GM03348 (cell line): Measurements from ENCODE around the gene TAB2.

Source experiments
- DNase-seq: peaks from one replicate; pipeline ENCODE4 v3.0.0; 2012; ENCODE audit warnings: low spot score

TAB2 gene

DNA sequence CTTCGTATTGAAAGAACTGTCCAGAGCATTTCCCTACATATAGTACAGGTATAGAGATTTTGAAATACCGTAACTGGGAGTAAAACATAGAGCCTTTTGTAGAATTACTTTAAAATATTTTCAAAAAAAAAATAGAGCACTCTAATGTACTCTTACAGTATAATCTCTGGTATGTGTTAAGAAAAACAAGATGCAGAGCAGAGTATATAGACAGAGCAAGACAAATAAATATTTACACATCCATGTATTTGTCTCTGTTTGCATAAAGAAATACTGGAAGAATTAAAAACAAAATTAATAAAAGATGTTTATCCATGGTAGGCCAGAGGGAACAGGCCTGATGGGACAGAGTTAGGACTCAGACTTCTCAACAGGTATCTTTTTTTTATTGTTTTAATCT lies 54.5 kb downstream of the TAB2 start:
- DNase-seq: no peak

GRCh38 chr6:149373511-149373910 lies 56.0 kb downstream of the TAB2 start:
- DNase-seq: no peak

GRCh38 chr6:149379977-149380376 lies 62.5 kb downstream of the TAB2 start:
- DNase-seq: no peak

DNA sequence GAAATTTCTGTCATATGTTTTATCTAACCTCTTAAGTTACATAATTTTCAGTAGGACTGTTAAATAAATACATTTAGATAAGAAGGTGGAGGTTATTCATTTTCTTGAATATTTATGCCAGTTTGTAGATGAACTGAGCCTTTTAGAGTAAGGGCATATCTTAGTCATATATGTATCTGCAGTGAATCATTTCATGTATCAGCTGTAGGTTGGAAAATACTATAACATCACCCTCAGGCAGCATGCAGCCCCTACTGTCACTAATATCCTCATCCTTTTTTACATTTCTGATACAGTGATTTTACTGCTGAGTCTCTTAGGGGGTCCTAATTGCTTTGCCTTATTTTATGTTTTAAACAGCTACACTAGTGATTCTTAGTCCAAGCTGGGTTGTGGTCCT lies 63.0 kb downstream of the TAB2 start:
- no peak for DNase-seq

DNA sequence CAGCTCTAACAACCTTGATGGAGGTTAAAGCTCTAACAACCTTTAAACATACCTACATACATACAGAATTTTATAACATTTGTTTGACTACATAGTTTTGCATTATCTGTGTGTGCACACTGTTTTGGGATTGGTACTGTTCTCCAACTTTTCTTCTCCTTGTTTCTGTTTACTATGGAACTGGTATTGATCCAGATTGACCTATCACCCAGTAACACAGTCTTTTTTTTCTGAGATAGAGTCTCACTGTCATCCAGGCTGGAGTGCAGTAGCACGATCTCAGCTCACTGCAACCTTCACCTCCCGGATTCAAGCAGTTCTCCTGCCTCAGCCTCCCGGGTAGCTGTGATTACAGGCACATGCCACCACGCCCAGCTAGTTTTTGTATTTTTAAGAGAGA lies 65.9 kb downstream of the TAB2 start:
- DNase-seq: no peak

DNA sequence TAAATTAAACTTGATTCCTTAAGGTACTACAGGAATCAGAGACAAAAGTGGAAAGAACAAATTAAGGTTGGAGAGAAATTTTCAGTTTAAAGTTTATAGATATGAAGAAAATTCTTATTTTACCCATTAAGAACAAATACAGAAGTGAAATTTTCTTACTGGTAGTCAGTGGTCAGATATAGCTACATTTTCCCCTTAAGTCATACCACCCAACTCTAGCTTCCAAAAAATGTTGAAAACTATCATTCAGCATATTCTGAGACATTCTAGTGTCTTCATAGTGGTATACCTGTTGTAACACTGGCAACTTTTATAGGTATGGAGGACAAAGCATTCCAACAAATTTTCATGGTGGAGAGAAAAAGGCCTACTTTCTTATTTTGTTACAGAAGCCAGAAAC lies 67.0 kb downstream of the TAB2 start:
- DNase-seq: no peak

DNA sequence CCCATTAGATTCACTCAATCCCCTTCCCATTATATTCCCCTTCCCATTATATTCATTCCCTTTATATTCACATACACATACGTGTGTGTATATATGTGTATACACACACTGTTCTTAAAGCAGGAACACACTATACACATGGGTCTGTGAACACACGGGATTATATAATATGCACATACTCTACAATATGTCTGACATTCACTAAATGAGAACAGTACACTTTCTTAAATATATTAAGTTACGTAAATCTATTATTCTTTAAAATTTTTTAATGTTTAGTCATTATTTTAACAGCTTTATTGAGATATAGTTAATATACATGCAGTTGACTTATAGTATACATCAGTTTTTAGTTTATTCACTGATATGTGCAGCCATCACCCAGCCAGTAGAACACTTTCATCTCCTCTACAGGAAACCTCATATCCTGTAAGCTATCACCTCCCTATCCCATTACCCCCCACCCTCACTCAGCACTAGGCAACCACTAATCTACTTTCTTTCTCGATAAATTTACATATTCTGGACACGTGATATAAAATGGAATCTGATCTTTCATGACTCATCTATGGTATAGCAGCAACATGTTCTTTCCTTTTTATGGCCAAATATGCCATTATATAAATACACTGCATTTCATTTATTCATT lies 68.6 kb downstream of the TAB2 start:
- DNase-seq: no peak

- no peak for DNase-seq
Observed at GRCh38 chr6:149387779-149388512, 70.4 kb downstream of the TAB2 start.

DNA sequence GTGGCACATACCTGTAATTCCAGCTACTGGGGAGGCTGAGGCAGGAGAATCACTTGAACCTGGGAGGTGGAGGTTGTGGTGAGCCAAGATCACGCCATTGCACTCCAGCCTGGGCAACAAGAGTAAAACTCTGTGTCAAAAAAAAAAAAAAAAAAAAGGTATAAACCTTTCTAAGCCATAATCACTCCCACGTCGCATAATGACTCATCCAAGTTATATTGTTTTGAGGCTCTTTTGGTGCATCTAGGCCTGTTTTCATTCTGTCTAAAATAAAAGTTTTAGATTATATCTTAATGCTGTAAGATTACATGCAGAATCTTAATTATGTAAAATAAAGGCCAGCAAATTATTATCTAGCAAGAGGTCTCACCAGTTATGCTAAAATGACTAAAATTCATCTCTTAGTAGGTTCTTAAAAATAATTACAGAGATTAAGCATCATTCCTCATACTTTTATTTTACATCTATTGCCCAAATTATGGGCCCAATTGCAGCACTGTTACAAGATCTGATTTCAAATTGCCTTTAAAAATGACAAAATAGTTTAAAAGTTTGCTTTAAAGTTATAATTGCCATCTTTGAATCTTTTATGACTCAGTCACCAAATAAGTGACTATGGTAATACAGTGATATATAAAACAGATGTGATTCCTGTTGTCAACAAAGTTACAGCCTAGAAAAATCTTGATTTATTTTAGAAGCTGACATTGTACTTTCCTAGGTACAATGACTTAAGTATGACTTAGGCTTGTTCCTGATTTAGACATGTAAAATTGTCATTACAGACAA lies 72.2 kb downstream of the TAB2 start:
- DNase-seq: peak; percentile 13

DNA sequence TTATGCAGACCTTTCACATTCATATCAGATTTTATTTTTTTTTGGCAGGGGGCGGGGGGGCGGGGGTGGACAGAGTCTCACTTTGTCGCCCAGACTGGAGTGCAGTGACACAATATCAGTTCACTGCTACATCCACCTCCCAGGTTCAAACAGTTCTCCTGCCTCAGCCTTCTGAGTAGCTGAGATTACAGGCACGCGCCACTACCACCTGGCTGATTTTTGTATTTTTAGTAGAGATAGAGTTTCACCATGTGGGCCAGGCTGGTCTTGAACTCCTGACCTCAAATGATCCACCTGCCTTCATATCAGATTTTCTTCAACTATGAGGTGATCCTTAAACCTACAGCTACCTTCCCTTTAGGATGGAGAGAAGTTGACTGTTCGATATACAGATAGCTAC lies 74.6 kb downstream of the TAB2 start:
- DNase-seq: no peak

DNA sequence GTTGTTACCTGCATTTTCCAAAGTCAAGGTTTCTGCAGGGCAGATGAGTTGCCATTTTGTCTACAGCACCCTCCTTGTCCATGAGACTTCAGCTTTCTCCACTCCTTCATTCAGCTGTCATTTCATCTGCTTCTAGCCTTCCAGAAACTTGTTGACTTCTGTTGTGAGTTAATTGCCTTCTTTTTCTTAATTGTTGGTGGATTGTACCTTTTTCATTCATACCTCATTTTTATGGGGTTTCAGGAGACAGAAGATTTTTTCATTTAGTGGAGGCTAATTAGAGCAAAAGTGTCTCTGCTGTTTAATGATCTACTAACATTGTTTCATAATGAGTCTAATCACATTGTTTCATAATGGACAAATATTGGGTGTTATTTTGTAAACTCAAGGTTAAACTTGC lies 75.0 kb downstream of the TAB2 start:
- DNase-seq: no peak

DNA sequence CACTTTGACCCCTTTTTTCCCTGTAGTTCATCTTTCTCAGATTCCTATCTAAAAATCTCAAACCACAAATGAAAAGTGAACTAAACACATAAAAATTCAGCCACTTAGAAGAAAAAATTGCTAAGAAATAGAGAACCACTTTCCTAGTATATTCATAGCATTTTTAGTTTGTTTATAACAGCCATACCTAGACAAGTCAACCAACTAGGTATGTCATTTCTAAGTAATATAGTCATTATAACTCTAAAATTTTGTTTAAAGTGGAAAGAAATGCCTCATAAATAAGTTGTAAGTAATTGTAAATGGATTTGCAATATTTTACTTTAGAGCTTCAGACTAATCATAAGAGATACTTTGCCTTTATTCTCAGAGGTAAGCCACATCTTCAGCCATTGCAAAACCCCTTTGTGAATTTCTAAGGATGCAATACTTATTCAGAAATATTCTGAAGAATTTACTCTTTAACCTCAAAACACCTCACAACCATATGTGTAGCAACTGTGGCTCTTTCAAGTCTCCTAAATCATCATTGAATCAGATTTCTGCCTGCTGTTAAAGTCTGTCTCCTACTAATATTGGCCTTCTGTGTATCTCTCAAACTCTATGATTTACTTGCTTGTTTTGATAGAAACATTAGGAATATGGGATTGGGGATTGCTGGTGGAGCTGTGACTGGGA lies 75.6 kb downstream of the TAB2 start:
- peak; percentile 21 for DNase-seq

DNA sequence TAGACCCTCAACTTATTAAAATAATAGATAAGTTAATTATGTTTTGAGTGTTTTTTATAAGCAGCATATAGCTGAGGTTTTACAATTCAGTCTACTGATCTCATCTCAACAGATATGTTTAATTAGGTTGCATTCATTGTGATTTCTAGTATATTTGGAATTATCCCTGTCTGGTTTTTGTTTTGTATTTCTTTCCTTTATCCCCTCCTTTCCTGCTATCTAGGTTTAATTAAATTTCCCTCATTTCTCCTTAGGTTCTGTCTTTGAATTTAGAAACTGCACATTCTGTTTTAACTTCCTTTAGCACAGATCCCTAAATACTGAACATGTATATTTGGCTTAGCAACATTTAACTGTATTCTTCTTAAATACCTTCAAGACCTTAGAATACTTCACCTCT lies 77.7 kb downstream of the TAB2 start:
- DNase-seq: no peak

- no peak for DNase-seq
Observed at GRCh38 chr6:149397384-149397783, 79.9 kb downstream of the TAB2 start.

- DNase-seq: no peak
Observed at GRCh38 chr6:149400050-149400449, 82.5 kb downstream of the TAB2 start, which contains the start of gene SUMO4. Gene SUMO4 (plus strand): TSS chr6:149400262. CDS start chr6:149400392, 130 bp downstream.

DNA sequence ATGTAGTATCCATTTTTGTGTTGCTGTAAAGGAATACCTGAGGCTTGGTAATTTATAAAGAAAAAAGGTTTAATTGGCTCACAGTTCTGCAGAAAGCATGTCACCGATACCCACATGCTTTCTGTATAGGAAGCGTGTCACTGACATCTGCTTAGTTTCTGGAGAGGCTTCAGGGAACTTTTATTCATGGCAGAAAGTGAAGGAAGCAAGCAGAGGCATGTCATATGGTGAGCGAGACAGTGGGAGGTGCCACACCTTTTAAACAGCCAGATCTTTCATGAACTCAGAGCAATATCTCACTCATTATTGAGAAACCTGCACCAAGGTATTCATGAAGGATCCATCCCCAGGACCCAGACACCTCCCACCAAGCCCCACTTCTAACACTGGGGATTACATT lies 86.0 kb downstream of the TAB2 start:
- no peak for DNase-seq

DNA sequence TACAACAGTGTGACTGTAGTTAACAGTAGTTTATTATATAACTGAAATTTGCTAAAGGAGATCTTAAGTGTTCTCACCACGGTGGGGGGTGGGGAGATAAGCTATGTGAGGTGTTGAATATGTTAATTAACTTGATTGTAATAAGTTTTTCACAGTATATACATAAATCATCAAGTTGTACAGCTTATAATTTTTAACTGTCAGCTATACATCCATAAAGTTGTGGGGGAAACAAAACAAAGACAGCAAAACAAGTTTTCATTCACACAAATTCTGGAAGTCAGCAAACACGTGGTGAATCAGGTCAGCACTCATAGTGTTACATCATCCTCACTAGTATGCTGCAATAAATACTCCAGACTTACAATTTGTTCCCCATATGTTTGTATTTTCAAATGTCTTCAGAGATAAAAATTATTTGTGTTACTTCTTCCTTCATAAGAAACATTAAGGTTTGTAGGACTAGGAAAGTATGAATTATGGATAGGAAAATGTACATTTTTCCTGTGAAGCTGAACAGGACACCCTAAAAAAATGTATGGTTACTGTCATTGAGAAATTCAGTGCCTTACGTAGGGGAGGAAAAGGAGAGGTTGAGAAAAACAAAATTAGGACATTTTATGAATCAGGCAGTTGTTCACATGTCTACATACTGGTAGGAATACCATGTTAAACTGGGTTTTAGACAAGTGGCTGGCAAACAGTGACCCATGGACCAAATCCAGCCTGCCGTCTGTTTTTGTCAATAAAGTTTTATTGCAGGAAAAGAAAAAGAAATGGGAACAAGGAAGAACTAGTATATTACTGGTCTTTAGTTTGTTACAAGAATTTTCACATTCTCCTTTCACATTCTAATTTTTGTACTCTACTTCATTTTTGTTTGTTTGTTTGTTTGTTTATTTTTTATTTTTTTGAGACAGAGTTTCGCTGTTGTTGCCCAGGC lies 88.6 kb downstream of the TAB2 start:
- DNase-seq: peak; percentile 33

DNA sequence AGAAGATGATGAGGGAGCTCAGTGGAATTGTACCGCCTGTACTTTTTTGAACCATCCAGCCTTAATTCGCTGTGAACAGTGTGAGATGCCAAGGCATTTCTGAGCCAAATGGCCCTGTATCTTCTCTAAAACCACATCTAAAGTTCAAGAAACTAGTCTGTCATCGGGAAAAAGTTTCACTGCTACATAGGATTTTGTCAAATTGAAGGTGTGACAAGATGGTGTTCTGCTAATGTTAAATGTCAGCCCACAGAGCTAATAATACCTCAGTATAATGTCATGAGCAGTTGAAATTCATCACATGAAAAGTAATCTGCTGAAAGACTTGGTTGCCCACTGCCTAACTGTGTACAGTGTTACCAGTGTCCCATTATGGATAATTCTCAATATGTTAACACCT lies 92.1 kb downstream of the TAB2 start:
- no peak for DNase-seq

DNA sequence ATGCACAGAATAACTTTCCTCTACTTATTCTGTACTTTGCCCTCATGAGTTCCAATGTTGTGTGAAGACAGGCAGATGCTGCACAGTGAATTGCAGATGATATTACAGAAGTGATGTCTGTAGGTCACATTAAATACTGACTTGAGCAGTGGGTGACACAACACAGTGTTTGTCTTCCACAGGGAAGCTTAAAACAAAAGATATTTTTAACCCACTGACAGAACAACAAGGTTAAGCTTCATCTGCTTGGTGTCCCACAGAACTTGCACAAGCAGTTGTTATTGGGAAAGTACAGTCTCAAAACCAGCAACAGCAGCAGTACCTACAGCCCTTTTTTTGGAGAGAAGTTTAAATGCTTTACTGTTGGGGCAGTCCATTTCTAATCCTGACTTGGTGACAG lies 93.0 kb downstream of the TAB2 start:
- no peak for DNase-seq

DNA sequence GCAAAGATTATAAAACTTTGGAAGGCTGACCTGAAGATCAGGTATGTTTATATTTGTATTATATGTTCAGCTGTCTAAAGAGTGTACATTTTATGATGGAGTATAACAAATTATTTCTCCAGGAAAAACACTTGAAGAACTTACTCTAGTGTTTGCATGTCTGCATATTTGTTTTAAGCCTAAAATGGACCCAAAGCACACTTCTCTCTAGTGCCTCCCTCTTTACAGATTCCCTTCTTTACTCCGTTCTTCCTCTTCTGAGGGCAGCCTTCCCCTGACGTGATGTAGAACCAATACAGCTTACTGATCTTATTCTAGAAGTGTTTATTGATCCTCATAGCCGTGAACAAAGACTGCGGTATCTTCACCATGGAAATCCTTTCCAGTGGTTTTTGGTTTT lies 96.5 kb downstream of the TAB2 start:
- DNase-seq: no peak

DNA sequence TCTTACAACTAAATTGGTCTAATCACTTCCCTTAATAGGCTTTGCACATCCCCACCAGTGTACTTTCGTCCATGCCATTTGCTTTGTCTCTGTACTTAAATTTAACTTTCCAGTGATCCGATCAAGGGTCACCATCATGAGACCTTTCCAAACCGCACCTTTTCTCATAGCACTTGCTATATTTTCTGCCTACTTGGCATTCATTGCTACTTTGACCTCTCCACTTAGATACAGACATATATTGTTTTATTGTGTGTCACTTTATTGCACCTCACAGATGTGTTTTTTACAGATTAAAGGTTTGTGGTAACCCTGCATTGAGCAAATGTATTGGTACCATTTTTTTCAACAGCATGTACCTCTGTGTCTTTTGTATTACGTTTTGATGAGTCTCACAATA lies 97.3 kb downstream of the TAB2 start:
- no peak for DNase-seq
